HG03060 (cell line): ENCODE measurements around the gene PAPSS2.
"Not testable (repeated sequence)": the region's sequence is repeated elsewhere in the genome, so short reads cannot be mapped to it uniquely, and the experiment has no call there.

Source experiments
- ATAC-seq: cut with Tn5 transposase; IDR thresholded peaks from one replicate; pipeline ENCODE4 v1.9.1; 2021; ENCODE audit warnings: low read depth, moderate number of reproducible peaks; ENCODE audit not compliant: unreplicated experiment

Gene PAPSS2

DNA sequence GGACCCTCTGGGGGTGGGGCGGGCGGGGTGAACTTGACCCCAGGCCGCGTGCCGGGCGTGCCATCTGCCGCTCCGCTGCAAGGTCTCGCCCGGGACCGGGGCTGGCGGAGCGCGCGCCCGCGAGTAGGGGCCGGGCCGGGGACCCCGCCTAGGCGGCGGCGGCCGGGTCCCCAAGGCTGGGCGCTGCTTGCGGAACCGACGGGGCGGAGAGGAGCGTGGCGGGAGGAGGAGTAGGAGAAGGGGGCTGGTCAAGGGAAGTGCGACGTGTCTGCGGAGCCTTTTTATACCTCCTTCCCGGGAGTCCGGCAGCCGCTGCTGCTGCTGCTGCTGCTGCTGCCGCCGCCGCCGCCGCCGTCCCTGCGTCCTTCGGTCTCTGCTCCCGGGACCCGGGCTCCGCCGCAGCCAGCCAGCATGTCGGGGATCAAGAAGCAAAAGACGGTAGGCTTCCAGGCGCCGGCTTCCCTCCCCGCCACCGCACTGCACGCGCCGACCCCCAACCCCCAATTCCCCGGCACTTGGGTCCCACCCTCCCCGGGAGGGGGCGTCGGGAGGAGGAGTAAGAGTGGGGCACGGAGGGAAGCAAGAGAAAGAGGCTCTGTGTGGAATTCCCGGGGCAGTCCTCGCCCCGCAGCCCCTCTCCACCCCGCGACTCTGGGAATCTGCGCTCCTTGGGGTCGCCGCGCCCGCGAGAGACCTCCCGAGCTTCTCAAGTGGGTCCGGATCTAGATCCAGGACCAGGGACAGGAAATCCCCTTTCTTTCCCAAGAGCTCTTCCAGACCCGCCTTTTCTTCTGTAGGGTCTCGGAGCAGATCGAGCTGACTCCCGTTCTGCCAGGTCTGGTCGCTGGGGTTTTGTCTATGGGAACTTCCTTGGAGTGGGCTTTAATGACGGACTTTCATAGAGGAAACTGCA, at the start of gene PAPSS2:
PAPSS2 (plus strand) TSS at position 308 of the 913 bp plus-strand sequence; CDS start at position 412, 104 bp downstream.
- ATAC-seq = no peak

DNA sequence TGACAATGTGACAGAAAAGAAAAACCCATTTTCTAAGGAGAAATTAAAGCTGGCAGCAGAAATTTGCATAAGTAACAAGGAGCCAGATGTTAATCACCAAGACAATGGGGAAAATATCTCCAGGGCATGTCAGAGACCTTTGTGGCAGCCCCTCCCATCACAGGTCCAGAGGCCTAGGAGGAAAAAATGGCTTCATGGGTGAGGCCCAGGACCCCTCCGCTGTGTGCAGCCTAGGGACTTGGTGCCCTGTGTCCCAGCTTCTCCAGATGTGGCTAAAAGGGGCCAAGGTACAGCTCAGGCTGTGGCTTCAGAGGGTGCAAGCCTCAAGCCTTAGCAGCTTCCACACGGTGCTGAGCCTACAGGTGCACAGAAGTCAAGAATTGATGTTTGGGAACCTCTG, 48.3 kb upstream of the PAPSS2 start:
- ATAC-seq = not testable (repeated sequence)

DNA sequence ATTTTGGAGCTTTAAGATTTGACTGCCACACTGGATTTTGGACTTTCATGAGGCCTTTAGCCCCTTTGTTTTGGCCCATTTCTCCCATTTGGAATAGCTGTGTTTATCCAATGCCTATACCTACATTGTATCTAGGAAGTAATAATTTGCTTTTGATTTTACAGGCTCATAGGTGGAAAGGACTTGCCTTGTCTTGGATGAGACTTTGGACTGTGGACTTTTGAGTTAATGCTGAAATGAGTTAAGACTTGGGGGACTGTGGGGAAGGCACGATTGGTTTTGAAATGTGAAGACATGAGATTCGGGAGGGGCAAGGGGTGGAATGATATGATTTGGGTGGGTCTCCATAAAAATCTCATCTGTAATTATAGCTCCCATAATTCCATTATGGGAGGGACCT, 47.6 kb upstream of the PAPSS2 start:
- ATAC-seq = no peak

DNA sequence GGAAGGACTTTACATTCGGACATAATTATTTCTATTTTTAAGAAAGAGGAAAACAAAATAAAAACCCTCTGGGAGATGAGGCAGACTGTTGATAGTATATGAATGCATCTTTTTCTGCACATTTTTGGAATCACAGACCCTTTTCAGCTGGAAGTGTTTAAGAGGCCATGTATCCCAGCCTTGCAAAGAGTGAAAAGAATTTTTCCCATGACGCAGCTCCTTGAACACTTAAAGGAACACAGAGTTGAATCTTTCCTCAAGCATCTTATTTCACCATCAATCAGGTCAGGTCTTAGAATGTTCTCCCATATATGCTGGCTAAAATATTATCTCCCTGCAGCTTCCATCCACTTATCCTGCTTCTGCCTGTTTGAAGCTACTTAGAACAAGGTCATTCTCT, 45.9 kb upstream of the PAPSS2 start:
- ATAC-seq = no peak

DNA sequence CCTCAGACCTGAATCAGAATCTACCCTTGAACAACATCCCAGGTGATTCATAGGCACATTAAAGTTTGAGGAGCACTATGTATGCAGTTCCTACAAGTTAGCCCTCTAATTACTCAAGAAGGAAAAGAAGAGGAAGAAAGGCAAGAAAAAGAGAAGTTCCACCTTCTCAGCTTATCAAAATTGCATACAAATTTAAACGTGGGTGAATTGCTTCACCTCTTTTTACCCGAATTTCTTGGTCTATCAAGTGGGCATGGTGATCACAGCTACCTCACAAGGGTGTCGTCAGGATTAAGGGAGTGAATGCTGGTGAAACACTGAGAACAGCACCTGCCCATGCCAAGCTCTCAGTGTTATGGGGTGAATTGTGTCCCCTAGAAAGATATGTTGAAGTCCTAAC, 43.8 kb upstream of the PAPSS2 start:
- no peak for ATAC-seq

DNA sequence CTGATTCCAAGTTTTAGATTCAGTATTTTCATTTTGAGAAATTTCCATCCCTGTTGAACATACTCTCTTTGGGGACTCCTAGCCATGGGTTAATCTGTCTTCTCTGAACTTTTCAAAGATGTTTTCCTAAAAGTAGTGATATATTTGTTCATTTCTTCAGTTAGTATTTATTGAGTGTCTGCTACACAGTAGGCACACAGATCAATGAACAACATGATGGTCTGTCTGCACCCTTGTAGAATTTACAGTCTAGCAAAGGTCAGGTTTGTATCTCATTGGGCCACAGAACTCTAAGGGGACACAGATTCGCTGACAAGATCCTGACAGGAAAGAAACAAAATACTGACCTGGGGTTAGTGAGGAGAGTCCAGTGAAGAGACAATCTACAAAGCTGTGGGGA, 42.2 kb upstream of the PAPSS2 start:
- no peak for ATAC-seq

DNA sequence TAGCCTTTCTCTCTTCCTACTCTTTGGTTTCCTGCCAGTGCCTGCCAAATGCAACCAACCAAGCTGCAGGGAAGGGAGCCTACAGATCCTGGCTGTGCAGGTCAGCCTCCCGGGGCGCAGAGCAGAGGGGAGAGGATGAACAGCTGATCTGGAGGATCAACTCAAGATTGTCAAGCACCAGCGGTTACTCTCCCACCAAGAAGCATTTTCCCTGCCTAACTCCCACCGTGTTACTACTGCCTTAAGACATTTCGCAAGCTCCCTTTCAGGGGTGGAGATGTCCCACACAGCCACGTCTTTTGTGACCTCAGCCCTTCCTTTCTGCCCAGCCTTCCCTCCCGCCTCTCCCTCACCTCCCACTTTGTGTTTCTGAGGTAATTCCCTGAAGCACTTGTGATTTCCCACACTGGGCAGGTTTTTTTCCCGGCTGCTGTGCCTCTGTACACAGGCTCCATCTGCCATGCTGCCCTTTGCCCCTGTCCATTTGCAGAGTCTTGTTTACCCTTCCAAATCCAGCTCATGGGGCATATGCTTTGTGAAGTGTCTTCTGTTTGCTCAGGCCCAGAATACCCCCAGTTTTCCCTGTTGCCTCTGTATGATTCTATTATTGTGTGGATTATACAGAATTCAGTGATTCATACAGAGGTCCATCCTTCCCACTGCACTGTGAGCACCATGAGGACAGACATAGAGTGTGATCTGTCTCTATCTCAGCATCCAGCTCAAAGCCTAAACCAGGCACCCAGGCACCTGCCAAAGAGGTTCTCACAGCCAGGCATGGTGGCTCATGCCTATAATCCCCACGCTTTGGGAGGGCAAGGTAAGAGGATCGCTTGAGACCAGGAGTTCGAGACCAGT, 40.9 kb upstream of the PAPSS2 start:
- ATAC-seq = no peak

DNA sequence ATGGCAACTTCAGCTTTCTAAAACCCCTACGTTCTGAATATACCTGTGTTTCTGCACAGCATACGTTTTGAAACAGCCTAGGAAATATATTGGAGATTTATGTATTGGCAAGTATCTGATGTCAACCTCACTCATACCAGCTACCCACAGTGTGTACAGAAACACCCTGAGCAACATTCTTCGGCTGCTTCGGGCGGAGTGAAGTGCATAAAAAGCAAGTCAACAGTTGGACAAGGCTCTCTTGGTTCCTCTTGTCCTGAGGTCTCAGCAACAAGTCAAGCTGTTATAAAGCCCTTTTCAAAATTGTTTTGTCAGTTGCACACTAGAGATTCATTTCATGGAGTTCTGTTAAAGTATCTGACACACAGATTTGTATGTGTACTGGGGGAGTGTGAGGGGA, 40.0 kb upstream of the PAPSS2 start:
- ATAC-seq = no peak

DNA sequence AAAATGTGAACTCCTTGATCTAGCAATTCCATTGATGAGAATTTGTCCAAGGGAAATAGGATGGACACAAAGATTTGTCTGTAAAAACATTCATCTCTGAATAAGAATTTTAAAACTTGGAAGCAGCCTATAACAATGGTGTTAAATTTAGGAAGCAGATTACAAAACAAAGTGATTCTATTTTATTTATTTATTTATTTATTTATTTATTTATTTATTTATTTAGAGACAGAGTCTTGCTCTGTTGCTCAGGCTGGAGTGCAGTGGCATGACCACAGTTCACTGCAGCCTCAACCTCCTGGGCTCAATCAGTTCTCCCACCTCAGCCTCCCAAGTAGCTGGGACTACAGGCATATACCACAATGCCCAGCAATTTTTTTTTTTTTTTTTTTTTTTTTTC, 38.2 kb upstream of the PAPSS2 start:
- ATAC-seq = not testable (repeated sequence)

DNA sequence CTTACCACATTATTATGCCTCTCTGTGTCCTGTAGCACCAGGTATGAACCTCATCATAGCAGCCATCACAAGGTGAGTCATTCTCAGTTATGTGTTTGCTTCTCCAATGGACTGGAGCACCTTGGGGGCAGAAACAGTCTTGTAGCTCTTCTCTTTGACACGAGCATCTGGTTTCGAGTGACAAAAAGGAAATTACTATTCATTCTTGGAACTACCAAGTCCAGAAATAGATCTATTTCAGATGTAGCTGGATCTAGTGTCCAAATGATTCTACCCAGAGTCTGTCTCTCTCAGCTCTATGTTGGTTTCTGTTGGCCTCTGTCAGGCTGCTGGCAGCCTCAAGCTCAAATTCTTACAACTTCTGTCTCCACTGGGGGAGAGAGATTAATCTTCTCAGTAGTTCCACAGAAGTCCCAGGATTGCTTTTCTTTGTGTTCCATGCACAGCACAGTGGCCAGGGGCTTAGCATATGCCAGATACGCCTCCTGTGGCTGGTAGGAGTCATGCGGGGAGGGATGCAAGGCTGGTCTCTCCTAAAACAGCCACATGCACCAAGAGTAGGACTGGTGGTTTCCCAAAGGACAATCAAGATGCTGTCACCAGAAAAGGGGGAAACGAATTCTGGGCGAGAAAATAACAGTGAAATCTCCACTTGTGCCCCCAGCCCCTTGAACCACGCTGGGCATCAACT, 37.2 kb upstream of the PAPSS2 start:
- ATAC-seq = no peak

DNA sequence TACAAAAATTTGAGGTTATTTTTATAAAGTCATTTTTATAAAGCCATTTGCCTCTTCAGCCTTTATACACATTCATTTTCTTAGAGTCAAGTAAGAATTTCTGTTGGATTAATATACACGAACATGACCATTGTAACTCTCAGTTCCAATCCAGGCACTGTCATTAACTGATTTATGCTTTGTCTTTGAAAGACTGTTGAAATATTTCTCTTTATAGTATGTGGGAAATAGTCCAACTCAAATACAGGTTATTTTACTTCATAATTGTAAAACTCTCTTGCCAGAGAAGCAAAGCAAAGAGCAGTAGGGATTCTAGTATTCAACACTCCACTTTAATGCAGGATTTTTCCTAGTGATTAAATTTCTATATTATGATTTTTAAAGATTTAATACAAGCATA, 36.5 kb upstream of the PAPSS2 start:
- no peak for ATAC-seq

DNA sequence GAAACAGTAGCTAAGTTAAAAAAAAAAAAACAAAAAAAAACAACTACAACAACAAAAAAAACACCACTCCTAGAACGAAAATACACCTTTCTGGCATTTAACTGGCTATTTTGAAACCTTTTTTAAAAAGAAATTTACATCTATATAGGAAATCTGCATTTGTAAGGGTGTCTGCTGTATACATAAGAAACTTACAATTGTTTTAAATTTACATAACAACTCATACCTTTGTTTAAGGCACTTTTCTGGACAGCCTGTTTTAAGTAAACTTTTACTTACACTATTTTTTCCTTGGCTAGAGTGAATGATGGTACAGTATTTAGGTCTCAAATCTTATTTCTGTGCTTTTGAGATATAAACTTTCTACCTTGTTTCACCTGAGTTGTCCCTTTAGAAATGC, 34.0 kb upstream of the PAPSS2 start:
- no peak for ATAC-seq

DNA sequence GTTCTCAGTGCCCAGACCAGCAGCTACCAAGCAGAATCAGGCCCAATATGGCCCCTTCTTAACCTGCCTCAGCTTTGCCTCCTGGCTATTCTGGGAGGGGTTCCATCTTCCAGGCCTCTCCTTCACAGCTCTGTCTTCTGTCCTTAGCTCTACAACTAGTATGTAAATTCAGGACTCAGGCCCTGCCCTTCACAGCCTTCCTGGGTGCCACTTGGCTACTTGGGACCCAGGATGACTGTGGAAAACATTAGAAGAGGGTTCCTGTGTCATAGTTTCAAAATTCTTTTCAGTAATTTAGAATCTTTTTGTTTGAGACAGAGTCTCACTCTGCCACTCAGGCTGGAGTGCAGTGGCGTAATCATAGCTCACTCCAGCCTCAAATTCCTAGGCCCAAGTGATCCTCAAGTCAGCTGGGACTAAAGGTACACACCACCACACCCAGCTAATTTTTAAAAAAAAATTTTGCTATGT, 33.2 kb upstream of the PAPSS2 start:
- ATAC-seq = no peak

DNA sequence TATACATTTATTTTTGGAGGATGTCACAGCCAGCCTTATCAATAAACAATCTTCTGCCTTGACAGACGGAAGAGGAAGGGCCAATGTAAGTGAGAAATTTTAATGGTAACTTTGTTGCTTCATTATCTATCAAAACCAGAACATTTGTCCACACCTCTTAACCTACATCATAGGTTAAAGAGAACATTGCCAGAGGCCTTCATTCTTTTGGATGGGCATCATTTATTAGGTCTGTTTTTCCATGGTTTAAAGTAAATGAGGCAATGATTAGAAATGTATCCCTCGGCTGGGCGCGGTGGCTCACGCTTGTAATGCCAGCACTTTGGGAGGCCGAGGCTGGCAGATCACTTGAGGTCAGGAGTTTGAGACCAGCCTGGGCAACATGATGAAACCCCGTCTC, 29.5 kb upstream of the PAPSS2 start:
- ATAC-seq = no peak

DNA sequence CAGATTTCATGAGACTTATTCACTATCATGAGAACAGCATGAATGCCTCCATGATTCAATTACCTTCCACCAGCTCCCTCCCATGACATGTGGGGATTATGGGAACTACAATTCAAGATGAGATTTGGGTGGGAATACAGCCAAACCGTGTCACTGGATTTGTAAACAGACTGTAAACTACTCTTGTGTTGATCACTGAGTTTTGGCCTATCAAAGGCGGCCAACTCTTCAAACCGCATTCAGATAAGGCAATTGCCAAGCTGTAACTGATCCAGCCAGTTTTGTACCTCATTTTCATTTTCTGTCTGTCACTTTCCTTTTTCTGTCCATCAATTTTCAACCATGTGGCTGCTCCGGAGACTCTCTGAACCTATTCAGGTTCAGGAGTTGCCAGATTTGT, 27.2 kb upstream of the PAPSS2 start:
- ATAC-seq = no peak

DNA sequence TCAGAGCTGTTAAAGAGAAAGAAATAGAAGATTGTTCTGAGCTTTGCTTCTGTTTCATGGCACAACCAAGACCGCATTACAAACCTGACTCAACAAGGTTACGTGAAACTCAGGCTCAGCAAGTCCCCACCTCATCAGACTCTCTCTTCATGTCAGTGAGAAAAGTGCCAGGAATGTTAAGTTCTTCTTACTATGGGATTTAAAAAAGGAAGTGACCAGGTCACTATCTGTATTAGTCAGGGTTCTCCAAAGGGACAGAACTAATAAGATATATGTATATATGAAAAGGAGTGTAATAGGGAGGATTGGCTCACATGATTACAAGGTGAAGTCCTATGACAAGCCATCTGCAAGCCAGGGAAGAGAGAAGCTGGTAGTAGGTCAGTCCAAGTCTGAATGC, 25.4 kb upstream of the PAPSS2 start:
- ATAC-seq = no peak

DNA sequence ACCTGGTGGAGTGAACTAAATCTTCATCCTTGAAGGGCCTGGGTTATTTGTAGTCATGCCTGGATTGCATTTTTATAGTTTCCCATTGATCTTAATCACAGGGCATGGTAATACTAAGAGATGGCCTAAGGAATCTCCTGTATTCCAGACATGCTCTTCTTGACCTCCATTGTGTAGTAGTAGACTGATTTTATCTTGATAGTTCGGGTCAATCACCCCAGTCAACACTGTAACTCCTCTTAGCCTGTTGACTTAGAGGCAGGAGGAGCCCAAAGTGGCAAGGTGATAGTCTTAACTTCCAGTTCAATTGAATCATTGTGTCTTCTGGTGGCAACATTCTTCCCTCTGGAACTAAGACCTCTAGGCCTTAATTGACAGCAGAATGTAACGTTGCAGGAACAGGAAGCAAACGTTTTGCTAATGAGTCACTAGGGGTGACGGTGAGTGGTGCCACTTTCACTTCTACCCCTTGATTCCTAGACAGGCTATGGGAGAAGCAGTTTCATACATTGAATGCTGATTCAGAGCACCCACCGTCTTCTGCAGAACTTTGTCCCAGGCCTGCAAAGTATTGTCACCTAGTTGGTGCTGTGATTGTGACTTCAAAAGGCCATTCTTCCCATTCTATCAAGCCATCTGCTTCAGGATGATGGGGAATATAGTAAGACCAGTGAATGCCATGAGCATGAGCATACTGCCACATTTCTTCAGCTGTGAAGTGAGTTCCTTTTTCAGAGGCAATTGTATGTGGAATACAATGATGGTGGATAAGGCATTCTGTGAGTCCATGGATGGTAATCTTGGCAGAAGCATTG, 24.0 kb upstream of the PAPSS2 start:
- peak; percentile 73 for ATAC-seq

DNA sequence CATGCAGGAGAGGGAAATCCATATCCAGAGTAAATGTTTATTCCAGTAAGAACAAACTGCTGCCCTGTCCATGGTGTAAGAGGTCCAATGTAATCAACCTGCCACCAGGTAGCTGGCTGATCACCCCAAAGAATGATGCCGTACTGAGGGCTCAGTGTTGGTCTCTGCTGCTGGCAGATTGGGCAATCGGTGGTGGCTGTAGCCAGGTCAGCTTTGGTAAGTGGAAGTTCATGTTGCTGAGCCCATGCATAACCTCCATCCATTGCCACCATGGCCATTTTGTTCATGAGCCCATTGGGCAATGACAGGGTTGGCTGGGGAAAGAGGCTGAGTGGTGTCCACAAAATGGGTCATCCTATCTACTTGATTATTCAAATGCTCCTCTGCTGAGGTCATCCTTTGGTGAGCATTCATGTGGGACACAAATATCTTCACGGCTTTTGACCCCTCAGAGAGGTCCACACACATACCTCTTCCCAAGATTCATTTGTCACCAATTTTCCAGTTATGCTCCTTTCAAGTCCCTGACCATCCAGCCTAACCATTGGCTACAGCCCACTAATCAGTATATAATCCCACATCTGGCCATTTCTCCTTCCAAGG, 23.3 kb upstream of the PAPSS2 start:
- ATAC-seq = no peak

DNA sequence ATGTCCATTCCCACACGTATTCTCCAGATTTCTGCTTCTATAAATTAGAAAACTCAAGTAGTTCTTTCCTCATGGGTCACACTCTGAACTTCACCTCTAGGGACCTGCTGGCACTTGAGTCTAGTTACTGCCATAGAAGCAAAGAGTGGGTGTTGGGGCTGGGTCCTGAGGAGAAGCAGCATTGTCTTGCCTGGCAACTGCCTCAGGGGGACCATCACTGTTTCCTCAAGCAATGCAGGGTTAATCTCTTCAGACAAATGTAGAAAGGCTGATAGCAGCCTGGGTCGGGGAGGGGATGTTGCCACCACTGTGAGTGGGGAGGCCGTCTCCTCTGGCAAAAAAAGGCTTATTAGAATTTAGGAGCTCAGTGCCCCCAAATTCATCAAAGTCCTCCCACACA, 20.2 kb upstream of the PAPSS2 start:
- no peak for ATAC-seq

DNA sequence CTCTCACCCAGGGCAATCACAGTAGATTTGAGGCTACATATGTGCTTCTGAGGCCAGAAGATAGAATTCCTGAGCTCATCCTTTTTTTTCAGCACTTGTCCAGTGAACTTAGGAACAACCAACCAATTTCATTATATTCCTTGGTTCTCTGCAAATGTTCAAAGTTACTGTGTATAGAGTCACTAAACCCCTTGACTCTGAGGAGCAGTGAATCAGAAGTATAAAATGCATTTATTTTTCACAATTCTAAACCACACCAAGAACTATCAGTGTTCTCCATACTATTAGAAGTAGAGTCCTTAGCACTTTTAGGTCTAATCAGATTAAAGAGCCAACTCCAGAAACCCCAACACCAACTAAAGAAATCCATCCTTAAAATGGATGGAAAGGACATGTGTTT, 19.6 kb upstream of the PAPSS2 start:
- ATAC-seq = no peak
